Stimulated activated CD8-positive, alpha-beta memory T cell treated with anti-CD3 and anti-CD28 coated beads, Interleukin-15, amount 100 ng/mL, for 48 hours (primary cell): ENCODE measurements around the gene TSPYL6.

Experiments used
- DNase-seq, 2 donors: peaks; one replicate each; pipeline ENCODE4 v3.0.0-alpha.2; 2020; ENCODE audit warnings: low read depth in 2 of 2

The TSPYL6 gene

DNA sequence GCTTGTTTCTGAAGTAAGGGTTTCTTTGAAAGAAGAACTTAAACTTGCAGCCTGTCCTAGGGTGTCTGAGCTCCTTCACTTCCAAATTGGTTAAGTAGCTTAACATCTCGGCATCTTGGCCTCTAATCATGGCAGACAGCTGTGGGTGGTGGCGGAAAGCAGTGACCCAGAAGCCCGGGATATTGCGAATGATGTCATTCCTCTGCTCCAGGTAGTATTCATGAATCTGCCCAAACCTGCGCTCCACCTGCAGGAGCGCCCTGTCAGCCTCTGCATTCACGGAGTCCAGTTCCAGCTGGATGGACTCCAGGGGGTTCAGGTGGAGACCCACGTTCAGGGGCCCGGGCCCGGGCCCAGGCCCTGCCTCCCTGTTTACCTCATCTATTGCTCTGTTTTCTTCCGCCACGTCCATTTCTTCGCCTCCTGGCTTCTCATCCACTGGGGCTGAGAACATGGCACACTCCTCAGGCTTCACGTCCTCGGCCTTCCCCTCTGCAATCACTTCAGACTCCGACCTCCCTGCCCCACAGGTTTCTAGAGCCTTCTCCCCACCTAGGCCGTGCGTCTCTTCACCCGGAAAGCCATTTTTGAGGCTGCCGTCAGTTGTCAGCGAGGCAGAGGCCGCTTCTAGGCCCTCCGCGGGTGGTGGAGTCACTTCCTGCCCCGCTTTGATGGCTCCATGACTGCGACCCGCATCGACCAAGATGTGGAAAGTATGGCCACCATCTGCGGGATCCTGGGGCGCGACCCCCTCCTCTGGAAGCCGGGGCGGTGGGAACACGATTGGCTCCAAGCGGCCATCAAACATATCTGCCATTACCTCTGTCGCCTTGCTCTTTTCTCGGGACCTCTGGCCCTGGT is 569 bp downstream of the TSPYL6 start:
- DNase-seq: no peak

DNA sequence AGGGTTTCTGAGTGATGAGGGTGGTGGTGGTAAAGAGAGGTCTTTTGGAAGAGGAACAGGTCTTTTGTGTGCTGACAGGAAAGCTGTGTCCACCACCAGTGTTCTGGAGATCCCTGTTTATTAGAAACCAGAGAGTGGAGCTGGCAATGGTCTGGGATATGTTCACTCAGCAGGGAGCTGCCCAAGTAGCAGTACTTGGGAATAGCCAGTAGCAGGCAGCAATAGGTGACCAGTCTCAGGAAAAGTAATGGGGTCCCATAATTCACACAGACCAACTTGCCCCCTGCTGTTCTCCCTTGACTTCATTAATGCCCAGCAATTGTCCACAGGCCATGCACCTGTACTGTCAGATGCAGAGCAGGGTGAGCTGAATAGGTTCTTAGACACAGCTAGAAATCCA is 1.8 kb downstream of the TSPYL6 start:
- no peak for DNase-seq

DNA sequence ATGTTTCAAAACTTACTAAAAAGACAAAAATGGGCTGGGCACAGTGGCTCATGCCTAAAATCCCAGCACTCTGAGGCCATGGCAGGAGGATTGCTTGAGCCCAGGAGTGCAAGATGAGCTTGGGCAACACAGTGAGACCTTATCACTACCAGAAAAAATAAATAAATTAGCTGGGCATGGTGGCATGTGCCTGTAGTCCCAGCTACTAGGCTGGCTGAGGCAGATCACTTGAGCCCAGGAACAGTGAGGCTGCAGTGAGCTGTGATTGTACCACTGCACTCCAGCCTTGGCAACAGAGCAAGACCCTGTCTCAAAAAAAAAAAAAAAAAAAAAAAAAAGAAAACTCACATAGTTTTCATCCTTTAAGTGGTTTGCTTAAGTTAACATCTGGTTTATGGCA is 6.4 kb downstream of the TSPYL6 start:
- DNase-seq: no peak

DNA sequence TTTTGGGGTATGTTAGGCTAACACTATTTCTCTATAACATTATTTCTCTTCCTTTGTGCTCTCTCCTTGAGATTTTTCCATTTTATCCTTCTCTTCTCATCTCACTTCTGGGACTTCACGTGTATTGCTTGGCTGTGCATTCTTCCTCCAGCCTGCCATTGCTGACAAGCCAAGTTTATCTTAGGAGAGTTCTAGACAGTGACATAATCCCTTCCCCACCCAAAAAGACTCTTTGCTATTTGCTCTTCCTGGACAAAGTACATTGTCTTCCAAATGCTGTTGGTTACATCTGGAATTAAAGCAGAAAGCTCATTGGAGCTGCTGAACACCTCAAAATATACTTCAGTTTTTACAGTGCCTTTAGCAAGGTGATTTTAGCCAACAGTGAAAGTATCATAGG is 8.9 kb downstream of the TSPYL6 start:
- DNase-seq: no peak

DNA sequence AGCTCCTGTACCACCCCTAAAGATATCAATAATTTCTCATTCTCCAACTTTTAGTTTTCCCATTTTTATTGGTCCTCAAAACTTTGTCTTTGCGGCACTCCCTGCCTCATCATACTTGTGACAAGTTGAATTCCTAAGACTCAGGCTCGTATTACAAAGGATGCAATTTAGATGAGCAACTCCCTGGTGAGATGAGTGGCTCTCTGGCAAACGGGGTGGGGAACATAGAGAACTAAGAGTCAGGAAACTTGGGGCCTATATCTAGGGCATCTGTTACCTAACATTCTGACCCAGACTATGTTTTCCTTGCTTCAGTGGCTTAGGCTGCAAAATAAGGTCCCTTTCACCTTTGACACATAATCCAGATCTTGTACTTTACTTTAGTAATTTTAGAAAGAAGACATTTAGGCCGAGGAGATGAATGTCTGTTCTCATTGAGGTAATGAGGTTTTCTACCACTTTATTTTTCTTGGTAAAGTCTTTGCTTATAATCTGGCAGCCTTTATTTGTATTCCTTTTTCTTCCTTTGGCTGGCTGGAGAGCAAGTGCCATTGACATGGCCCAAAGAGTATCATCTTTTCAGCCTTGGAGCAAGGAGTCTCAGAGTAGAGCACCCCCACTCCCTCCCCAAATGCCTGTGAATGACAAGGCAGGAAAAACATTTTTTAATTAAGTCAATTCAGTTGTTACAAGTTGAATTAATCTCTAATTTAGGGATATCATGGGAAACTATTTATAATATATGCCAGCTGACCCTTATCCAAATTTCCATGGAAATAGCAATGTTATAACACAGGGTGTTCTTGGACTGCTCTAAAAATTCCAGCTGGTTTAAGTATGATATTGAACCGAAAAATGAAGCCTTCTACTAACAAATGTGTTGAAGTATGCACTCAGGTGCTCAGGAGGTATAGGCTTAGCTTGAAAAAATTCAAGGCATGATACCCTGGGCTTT is 15.2 kb downstream of the TSPYL6 start:
- no peak for DNase-seq

DNA sequence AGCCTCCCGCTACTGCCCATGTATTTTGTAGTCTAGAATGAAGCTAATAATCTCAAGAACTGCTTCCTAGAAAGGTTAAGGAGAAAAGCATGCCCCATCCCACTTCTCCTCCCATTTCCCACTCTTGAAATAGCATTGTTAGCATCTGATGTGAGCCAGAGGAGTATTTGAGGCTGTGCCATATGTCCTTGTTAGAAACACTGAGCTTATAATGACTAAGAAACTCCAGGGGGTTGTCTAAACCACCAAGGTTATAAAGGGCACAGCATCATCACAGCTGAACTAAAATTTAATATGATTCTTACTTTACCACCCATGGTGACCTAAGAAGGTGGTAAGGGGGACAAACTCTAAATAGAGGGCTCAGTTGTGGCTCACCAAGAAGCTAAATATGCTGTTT is 16.6 kb downstream of the TSPYL6 start:
- DNase-seq: no peak

DNA sequence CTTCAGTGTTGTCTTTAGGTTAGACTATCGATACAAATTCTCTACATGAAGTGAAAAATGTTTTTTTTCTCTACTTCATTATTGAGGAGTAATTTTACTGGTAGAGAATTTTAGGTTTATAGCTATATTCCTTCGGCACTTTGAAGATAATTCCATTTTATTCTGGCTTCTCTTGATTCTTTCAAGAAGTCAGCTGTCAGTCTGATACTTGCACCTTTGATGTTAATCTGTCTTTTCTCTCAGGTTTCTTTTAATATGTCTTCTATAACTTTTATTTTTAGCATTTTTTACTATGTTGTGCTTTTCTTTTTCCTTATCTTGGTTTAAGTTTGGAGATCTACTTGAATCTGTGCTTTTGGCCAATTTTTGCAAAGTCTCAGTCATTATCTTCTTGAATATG is 18.6 kb downstream of the TSPYL6 start:
- no peak for DNase-seq

DNA sequence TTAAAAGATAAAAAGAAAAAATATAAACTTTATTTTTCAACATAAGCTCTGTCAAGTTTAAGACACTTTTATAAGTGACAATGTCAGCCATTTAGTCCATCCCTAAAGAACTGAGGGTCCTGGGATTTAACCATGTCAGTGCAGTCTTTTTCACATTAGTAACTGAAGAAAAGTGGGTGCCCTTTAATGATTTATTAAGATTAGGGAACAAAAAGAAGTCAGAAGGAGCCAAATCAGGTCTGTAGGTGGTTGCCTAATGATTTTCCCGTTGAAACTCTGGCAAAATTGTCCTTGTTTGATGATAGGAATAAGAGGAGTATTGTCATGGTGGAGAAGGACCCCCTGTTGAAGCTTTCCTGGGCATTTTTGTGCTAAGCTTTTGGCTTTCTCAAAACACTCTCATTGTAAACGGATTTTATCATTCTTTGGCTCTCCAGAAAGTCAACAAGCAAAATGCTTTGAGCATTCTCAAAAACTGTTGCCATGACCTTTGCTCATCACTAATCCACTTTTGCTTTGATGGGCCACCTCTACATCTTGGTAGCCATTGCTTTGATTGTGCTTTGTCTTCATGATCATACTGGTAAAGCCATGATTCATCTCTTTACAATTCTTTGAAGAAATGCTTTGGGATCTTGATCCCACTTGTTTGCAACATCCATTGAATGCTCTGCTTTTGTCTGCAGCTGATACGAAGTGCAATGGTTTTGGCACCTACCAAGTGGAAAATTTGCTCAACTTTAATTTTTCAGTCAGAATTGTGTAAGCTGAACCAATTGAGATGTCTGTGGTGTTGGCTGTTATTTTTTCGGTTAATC is 22.0 kb downstream of the TSPYL6 start:
- no peak for DNase-seq

DNA sequence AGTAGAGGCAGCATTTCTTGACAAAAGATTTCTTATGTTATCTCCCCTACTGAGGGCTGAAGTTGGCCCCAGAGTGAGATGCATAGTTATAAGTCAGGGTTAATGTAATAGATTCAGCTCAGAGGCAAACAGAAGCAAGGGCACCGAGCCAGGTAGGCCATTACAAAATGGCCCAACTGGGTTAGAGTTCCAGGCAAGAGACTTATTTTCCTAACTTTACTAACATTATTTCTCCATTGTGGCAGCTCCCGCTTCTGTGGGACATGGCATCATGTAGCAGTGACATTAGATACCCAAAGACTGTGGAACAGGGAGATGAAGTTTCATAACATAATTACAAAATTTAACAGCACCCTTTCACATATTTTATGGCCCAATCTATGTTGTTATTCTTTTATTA is 27.1 kb downstream of the TSPYL6 start:
- DNase-seq: no peak

DNA sequence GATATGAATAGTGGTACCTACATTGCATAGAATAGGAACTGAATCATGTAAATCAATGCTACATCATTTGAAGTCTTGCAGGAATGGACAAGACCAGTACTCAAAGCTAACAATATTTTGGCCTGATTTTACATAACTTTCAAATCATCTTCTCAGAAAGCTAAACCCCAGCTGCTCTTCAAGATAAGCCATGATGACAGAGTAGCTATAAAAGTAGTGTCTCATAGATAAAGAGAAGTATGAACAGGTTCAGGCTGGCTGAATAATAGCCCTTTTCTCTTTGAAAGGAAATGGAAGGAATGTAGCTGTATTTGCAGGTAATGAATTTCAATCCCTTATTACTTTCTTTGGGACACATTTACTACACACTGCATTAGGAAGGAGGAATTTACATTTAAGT is 28.2 kb downstream of the TSPYL6 start:
- DNase-seq: no peak

DNA sequence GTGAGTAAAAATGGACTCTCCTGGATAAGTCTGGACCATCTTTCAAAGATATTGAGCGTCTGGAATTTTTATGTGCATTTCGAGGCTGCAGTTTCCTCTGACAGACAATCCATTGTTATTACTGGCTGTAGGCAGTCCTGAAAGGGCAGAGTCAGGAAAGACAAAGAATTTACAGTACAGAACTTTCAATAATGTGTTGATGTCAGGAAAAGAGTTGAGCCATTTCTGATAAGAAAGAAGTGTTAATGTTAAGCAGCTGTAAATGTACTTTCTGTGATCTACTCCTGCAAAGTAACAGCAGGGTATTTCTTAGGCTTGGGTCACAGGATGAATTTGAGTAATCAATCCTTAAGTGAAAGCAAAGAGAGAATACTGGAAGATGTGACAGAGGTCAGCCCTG is 29.8 kb downstream of the TSPYL6 start:
- no peak for DNase-seq

DNA sequence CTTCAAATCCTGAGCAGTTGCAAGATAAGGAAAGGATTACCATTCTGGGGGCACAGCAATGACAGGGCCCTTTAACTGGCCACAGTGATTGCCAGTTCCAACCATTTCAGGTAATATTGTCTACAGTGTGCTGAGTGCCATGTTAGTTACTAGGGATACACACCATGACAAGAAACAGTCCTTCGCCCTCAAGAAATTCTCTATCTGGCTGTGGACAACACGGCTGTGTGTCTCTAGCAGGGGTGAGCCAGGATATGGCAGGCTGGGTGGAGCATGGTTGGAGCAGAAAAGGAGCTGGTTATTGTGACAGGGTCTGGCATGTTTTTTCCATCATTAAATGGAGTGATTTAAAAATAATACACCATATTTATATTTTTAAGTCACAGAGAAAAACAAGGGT is 31.0 kb downstream of the TSPYL6 start:
- DNase-seq: no peak

DNA sequence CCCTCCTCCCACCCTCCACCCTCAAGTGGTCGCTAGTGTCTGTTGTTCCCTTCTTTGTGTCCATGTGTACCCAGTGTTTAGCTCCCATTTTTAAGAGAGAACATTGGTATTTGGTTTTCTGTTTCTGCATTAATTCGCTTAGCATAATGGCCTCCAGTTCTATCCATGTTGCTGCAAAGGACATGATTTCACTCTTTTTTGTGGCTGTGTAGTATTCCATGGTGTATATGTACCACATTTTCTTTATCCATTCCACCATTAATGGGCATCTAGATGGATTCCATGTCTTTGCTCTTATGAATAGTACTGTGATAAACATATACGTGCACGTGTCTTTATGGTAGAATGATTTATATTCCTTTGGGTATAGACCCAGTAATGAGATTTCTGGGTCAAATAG is 42.9 kb downstream of the TSPYL6 start:
- DNase-seq: no peak

DNA sequence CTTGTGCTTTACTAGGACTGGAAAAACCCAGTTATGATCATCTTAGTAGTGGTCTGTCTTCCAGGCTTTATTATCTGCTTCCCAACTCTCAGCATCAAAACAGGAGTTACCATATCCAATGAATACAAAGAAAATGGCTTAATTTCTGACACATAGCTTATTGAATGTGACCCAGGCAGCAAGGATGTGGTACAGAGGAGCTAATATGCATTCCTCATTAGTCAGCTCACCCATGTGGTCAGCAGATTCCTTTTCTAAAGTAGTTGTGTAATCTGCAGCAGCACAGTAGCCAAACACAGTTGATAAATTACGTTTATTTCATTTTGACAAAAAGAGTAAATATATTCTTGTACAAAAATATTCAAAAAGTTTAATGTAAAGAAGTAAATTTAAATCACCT is 43.6 kb downstream of the TSPYL6 start:
- no peak for DNase-seq

DNA sequence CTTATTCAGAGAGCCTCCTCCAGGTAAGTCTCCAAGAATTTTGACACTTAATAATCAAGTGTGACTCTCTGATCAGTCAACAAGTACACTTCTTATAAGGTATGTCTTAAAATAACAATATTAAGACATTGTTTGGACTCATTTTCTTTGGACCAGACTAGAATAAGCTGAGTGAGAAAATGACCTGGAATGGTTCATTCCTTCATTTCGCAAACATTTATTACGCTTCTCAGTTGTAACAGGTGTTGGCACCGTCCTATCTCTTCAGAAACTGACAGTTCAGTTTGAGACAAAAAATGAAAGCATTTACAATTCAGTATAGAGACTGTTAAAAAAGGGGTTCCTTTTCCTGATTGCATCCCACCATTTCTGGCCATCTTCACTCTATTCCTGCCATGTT is 46.6 kb downstream of the TSPYL6 start:
- DNase-seq: no peak

DNA sequence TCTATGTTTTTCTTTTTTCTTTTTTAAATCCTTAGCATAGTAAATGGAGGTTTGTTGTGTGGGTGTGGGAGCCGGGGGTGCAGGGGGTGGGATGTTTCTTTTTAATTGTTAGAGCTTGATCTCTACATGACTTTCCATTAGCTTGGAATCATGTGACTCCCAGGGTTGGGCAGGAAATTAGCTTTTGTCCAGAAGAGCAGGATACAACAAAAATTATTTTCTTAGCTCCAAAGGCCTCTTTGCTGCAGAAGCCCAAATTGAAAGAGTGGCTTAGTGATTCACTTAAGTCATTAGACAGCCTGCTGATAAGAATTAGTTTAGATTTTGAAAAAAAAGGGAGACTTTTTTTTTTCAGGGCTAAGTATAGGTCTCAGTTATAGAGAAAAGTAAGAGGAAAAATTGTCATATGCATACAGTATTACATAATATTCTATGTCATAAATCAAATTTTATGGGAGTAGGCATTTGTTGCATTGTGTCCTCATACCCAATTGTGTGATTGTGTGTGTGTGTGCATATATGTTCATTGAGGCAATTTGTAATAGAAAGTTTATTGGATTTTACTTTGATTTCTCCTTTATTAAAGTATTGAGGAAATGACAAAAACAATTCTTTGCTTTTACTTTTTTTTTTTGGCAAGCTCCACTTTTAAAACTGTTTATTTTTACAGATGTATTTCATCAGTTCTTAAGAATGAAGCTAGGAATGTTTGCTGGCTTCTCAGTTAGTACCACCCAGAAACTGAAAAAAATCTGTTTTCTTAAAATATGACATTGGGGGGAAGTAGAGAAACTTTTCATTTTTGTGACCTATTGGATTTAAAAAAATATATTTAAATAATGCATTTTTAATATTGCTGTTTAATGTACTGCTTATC is 47.4 kb downstream of the TSPYL6 start:
- DNase-seq: no peak

DNA sequence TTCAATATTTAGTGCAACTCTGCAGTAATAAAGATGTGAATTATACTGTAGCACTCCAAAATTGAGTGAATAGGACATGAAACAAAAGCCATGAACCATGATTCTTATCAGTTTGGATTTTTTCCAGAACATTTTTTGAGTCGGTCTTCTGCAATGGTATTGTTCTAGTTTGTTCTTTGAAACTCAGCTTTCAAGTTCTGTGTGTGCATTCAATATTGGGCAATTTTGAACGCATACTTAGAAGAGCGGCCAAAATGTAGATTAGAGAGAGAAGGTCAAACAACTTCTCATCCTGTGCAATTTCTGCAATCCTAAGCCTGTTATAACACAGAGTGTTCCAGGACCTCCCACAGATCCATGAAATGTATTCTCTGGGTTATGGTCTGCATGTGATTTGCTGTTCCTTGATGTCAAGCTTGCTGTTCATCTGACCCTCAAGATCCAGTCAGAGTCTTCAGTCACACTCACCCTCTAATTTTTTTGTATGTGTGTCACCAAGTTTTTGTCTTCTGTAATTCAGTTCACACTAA is 48.3 kb downstream of the TSPYL6 start:
- no peak for DNase-seq

DNA sequence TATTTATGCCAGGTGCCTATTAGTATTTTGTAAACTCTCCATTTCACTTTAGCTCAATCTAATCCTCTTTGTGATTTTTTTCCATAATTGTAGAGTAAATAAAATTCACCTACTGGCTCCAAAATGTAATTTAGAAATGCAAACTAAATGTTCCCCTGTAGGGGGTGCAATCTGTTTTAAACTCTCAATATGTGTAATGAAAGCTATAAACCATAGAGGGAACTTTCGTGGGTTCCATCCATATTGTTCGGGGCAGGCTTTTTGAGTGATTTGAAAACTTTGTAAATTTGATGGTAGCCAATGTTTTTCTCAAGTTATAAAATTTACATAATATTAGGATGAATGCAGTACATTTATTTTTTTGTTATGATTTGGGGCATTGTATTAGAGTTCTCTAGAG is 49.4 kb downstream of the TSPYL6 start:
- DNase-seq: no peak

DNA sequence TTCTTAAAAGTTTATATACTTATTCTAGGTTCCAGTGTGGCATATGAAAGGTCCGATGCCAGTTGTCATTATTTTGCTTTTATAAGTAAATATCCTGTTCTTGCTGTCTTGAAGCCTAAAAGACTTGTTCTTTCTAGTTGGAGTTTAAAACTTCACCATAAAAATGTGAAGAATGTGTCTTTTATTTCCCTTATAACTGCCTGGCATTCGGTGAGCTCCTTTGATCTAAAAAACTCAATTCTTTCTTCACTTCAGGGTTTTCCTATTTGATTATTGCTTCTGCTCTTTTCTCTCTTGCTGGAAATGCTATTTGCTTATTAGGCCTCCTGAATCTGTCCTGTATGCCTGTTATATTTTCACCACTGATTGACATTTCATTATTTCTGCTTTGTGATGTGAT is 51.6 kb downstream of the TSPYL6 start:
- DNase-seq: no peak
